ENCODE data around the gene TMEM30A.

The TMEM30A gene

GRCh38 chr6:75210885-75211739 is 73.5 kb downstream of the TMEM30A start:
- ChIA-PET CTCF (interaction anchor here (0.8 to 6.6 kb wide), 39 partner anchors 9 to 1565 kb away, joined by 3 to 89 read pairs (median 4); partner anchors contain the start of gene COX7A2), POLR2A (no interaction called here)
- peak; percentile 40 for DNase-seq (ENCODE audit: extremely low spot score)
- TF ChIP-seq CTCF (IDR thresholded peaks at IDR 0.05; ENCODE audit: control extremely low read depth, extremely low read depth, low read depth, missing control alignments), result peak; percentile 73

- DNase-seq (ENCODE audit: extremely low spot score), result no peak
- CTCF ChIA-PET, result interaction anchor here (0.6 to 6.6 kb wide), 77 partner anchors 9 to 1546 kb away, joined by 3 to 89 read pairs (median 4); partner anchors contain the start of gene COX7A2
- POLR2A ChIA-PET, result no interaction called here
- no peak for TF ChIP-seq CTCF (IDR thresholded peaks at IDR 0.05; ENCODE audit: control extremely low read depth, extremely low read depth, low read depth, missing control alignments)
These were observed 75.3 kb downstream of the TMEM30A start for GRCh38 chr6:75209184-75209723.

GRCh38 chr6:75208298-75209183 is 76.1 kb downstream of the TMEM30A start:
- ChIA-PET POLR2A (no interaction called here), CTCF (interaction anchor here (0.6 to 6.6 kb wide), 77 partner anchors 8 to 1545 kb away, joined by 3 to 89 read pairs (median 4); partner anchors contain the start of gene COX7A2)
- peak; percentile 70 for DNase-seq (ENCODE audit: extremely low spot score)
- peak; percentile 95 for TF ChIP-seq CTCF (IDR thresholded peaks at IDR 0.05; ENCODE audit: control extremely low read depth, extremely low read depth, low read depth, missing control alignments)

GRCh38 chr6:75206576-75207342 is 77.8 kb downstream of the TMEM30A start:
- POLR2A ChIA-PET, result no interaction called here
- CTCF ChIA-PET, result interaction anchor here (1.0 to 6.6 kb wide), 10 partner anchors 14 to 1469 kb away, joined by 3 to 89 read pairs (median 28); no protein-coding TSS in a partner anchor
- no peak for TF ChIP-seq CTCF (IDR thresholded peaks at IDR 0.05; ENCODE audit: control extremely low read depth, extremely low read depth, low read depth, missing control alignments)
- DNase-seq (ENCODE audit: extremely low spot score), result peak; percentile 15

- ChIA-PET CTCF (interaction anchor here (1.0 to 6.6 kb wide), 10 partner anchors 15 to 1472 kb away, joined by 3 to 55 read pairs (median 4); no protein-coding TSS in a partner anchor), POLR2A (no interaction called here)
- DNase-seq (ENCODE audit: extremely low spot score), result peak; percentile 22
- TF ChIP-seq CTCF (IDR thresholded peaks at IDR 0.05; ENCODE audit: control extremely low read depth, extremely low read depth, low read depth, missing control alignments), result no peak
These were observed 78.6 kb downstream of the TMEM30A start, which contains the start of gene COL12A1 for GRCh38 chr6:75205776-75206575. Gene COL12A1 (minus strand): TSS chr6:75206053. CDS start chr6:75202792, 3,261 bp downstream.

Data from GM10248 (cell line).